DND-41 (cell line): Measurements from ENCODE around the gene ISG20.

ENCODE experiments used
- EZH2 ChIP-seq: IDR thresholded peaks from 3 replicates; pipeline ENCODE4 v1.6.1; 2012; ENCODE audit warnings: borderline replicate concordance, low read depth, mild to moderate bottlenecking, moderate library complexity, low read length, inconsistent platforms; ENCODE audit not compliant: severe bottlenecking
- TF ChIP-seq, protein P1 (sequence below): IDR thresholded peaks from 2 replicates; pipeline ENCODE4 v1.5.1; 2012; ENCODE audit warnings: borderline replicate concordance, low read length, moderate library complexity, mild to moderate bottlenecking; ENCODE audit not compliant: poor library complexity, severe bottlenecking; ENCODE audit errors: extremely low read depth

DNA sequence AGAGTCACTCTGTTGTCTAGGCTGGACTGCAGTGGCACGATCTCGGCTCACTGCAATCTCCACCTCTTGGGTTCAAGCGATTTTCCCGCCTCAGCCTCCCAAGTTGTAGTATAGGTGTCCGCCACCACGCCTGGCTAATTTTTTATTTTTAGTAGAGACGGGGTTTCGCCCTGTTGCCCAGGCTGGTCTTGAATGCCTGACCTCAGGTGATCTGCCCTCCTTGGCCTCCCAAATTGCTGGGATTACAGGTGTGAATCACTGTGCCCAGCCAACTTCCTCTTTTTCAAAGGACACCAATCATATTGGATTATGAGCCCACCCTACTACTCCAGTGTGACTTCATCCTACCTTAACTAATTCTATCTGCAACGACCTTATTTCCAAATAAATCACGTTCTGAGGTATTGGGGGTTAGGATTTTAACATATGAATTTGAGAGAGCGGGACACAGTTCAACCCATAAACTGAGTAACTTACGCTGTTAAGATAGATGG lies 3.2 kb downstream of the ISG20 start:
- TF ChIP-seq, protein P1, sequence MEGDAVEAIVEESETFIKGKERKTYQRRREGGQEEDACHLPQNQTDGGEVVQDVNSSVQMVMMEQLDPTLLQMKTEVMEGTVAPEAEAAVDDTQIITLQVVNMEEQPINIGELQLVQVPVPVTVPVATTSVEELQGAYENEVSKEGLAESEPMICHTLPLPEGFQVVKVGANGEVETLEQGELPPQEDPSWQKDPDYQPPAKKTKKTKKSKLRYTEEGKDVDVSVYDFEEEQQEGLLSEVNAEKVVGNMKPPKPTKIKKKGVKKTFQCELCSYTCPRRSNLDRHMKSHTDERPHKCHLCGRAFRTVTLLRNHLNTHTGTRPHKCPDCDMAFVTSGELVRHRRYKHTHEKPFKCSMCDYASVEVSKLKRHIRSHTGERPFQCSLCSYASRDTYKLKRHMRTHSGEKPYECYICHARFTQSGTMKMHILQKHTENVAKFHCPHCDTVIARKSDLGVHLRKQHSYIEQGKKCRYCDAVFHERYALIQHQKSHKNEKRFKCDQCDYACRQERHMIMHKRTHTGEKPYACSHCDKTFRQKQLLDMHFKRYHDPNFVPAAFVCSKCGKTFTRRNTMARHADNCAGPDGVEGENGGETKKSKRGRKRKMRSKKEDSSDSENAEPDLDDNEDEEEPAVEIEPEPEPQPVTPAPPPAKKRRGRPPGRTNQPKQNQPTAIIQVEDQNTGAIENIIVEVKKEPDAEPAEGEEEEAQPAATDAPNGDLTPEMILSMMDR: no peak
- no peak for TF ChIP-seq EZH2
